Left lung (tissue), 10 donors: ENCODE measurements around the gene ROPN1. TPM values are rescaled to one million over a fixed set of nuclear protein-coding genes. Genes with fewer than 3 reads are reported as not detected.

Experiments used
- ATAC-seq: fragments of 200-7000 bp; cut with Tn5 transposase; one replicate; pipeline ENCODE4 v1.9.1; 2020; ENCODE audit warnings: moderate library complexity
- DNase-seq, 4 donors: peaks; one replicate each; pipeline ENCODE4 v3.0.0-alpha.2; 2013 to 2020
- H3K27ac ChIP-seq, 2 donors: fragments of 200-600 bp; sonication (generic) in 1 of 2; one replicate each; pipeline versions ENCODE4 v1.5.0 to v1.8.0; 2020 to 2021
- H3K27me3 ChIP-seq, 2 donors: fragments of 200-600 bp; sonication (generic) in 1 of 2; one replicate each; pipeline versions ENCODE4 v1.5.0 to v1.8.0; 2020 to 2021
- H3K36me3 ChIP-seq, 2 donors: fragments of 200-600 bp; sonication (generic) in 1 of 2; one replicate each; pipeline versions ENCODE4 v1.5.0 to v1.8.0; 2020 to 2021
- H3K4me1 ChIP-seq, 2 donors: fragments of 200-600 bp; one replicate each; pipeline ENCODE4 v1.8.0; 2021
- H3K4me3 ChIP-seq, 2 donors: fragments of 200-600 bp; sonication (generic) in 1 of 2; one replicate each; pipeline versions ENCODE4 v1.5.0 to v1.8.0; 2020 to 2021; ENCODE audit warnings: mild to moderate bottlenecking in 1 of 2
- H3K9me3 ChIP-seq, 2 donors: fragments of 200-600 bp; sonication (generic) in 1 of 2; one replicate each; pipeline versions ENCODE4 v1.5.0 to v1.8.0; 2020 to 2021
- CTCF ChIP-seq, 2 donors: fragments of 200-600 bp; sonication (generic) in 1 of 2; IDR thresholded peaks; one replicate each; pipeline versions ENCODE4 v1.5.0 to v1.8.0; 2021; ENCODE audit warnings: antibody characterized with exemption in 2 of 2
- intact Hi-C, 2 donors: fragments of 100-400 bp; cut with DNase I; formaldehyde crosslinking; loops; one replicate each; pipeline versions ENCODE4 v1.11.2 to v1.14.2; 2022
- polyA plus RNA-seq, 6 donors: library from polyadenylated mRNA; unstranded; fragments of 120-200 nt; gene quantifications; one replicate each; pipeline ENCODE4 v1.2.1, GENCODE V29; 2013; ENCODE audit not compliant: insufficient read length in 6 of 6
- total RNA-seq, 2 donors: library from RNA; stranded (reverse); fragmentation: NEBNext Ultra II Directional; extraction: Animal tissue kit (Norgen Biotek cat#: 25700); gene quantifications; one replicate each; pipeline ENCODE4 v1.2.1, GENCODE V29; 2021
- donor health status: DM: no; HTN: yes; CAD: no.
- donor health status: DM: no; HTN: no; CAD: no.

ROPN1 gene
- total and polyA plus RNA-seq, 8 donors = 0.15 to 0.31 (median 0.28) TPM; not detected in 2

GRCh38 chr3:123941121-123941520 lies 50.8 kb downstream of the ROPN1 start:
- no peaks in the 10 kb centered on the region for H3K4me1 ChIP-seq
- TF ChIP-seq CTCF (IDR thresholded peaks at IDR 0.05) = no peak
- H3K9me3 ChIP-seq = no peaks in the 10 kb centered on the region
- H3K4me3 ChIP-seq = no peak overlapping the region
- H3K27ac ChIP-seq = no peak overlapping the region
- no peaks in the 10 kb centered on the region for H3K27me3 ChIP-seq
- H3K36me3 ChIP-seq = peaks cover 0 to 34% of the 10 kb centered on the region in 2 donors
- ATAC-seq (no peak), DNase-seq (no peak)
- intact Hi-C loops = no loop called here

DNA sequence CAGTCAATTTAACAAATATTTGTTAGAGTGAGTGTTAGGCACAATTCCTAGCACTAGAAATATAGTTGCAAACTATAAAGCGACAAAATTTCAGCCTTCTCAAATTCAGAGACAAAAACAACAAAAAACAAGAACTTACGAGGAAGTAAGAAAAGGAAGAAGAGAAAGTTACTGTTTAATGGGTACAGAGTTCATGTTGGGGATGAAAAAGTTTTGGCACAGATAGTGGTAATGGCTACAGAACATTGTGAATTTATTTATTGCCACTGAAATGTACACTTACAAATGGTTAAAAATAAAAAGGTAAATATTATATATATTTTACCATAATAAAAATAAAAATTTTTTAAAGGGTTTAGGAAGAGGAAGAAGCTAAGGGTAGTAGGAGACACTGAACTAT lies 52.2 kb downstream of the ROPN1 start:
- no peak for TF ChIP-seq CTCF (IDR thresholded peaks at IDR 0.05)
- no peak overlapping the region for H3K27ac ChIP-seq
- no peak for DNase-seq
- H3K36me3 ChIP-seq = peaks cover 0 to 35% of the 10 kb centered on the region in 2 donors
- ATAC-seq = no peak
- H3K9me3 ChIP-seq = no peaks in the 10 kb centered on the region
- no peaks in the 10 kb centered on the region for H3K4me1 ChIP-seq
- H3K27me3 ChIP-seq = no peaks in the 10 kb centered on the region
- intact Hi-C loops = no loop called here
- H3K4me3 ChIP-seq = no peak overlapping the region

- ATAC-seq = no peak
- DNase-seq = no peak
- Histone ChIP-seq H3K9me3 (no peaks in the 10 kb centered on the region), H3K27me3 (no peaks in the 10 kb centered on the region), H3K4me3 (no peak overlapping the region), H3K36me3 (peaks cover 0 to 31% of the 10 kb centered on the region in 2 donors), H3K4me1 (no peaks in the 10 kb centered on the region), H3K27ac (no peak overlapping the region)
- TF ChIP-seq CTCF (IDR thresholded peaks at IDR 0.05) = no peak
- intact Hi-C loops = no loop called here
Measured at GRCh38 chr3:123936400-123936799, 55.5 kb downstream of the ROPN1 start.

- Histone ChIP-seq H3K4me1 (no peaks in the 10 kb centered on the region), H3K4me3 (no peak overlapping the region), H3K27me3 (no peaks in the 10 kb centered on the region), H3K36me3 (peaks cover 0 to 34% of the 10 kb centered on the region in 2 donors), H3K9me3 (no peaks in the 10 kb centered on the region), H3K27ac (no peak overlapping the region)
- no peak for TF ChIP-seq CTCF (IDR thresholded peaks at IDR 0.05)
- intact Hi-C loops = no loop called here
- DNase-seq (no peak), ATAC-seq (no peak)
Measured at GRCh38 chr3:123935830-123936229, 56.1 kb downstream of the ROPN1 start.

GRCh38 chr3:123934250-123934649 lies 57.7 kb downstream of the ROPN1 start:
- TF ChIP-seq CTCF (IDR thresholded peaks at IDR 0.05) = no peak
- Histone ChIP-seq H3K27me3 (no peaks in the 10 kb centered on the region), H3K36me3 (peaks cover 0 to 48% of the 10 kb centered on the region in 2 donors), H3K4me1 (no peaks in the 10 kb centered on the region), H3K9me3 (no peaks in the 10 kb centered on the region), H3K4me3 (no peak overlapping the region), H3K27ac (no peak overlapping the region)
- ATAC-seq = no peak
- DNase-seq = no peak
- intact Hi-C loops = no loop called here
